Prostate gland (tissue), 2 donors: Measurements from ENCODE around the gene PTPDC1.

ENCODE experiments used
- POLR2AphosphoS5 ChIP-seq: sonication (generic); formaldehyde crosslinking; IDR thresholded peaks from one replicate; pipeline ENCODE4 v1.6.1; 2017; ENCODE audit warnings: antibody characterized with exemption
- TF ChIP-seq, protein P1 (sequence below), 4 experiments: fragments of 200-600 bp in 2 of 4; fragments of 450-650 bp in 2 of 4; sonication (generic) in 2 of 4; IDR thresholded peaks; 1 replicate in 3 of 4; 2 replicates in 1 of 4; pipeline ENCODE4 v1.5.1; 2016 to 2019; ENCODE audit warnings: antibody characterized with exemption in 4 of 4, mild to moderate bottlenecking in 2 of 4, moderate library complexity in 2 of 4

DNA sequence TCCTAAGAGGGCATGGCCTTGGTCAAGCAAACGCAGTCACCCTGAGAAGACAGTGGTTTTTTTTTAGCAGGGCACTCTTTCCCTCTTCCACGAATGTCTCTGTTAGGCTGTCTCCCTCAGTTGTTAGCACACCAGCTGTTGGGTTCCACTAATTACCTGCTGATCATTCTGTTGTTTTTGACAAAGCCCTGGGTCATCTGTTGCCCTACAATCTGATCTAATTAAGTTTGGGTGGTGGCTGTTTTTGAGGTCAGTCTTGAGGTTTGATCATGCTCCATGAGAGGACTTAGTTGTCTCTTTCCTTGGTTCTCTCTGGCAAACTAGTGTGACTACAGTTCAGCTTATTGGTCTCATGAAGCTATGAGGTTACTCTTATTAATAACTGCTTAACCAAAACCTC, 5.0 kb upstream of the PTPDC1 start:
- TF ChIP-seq, protein P1, sequence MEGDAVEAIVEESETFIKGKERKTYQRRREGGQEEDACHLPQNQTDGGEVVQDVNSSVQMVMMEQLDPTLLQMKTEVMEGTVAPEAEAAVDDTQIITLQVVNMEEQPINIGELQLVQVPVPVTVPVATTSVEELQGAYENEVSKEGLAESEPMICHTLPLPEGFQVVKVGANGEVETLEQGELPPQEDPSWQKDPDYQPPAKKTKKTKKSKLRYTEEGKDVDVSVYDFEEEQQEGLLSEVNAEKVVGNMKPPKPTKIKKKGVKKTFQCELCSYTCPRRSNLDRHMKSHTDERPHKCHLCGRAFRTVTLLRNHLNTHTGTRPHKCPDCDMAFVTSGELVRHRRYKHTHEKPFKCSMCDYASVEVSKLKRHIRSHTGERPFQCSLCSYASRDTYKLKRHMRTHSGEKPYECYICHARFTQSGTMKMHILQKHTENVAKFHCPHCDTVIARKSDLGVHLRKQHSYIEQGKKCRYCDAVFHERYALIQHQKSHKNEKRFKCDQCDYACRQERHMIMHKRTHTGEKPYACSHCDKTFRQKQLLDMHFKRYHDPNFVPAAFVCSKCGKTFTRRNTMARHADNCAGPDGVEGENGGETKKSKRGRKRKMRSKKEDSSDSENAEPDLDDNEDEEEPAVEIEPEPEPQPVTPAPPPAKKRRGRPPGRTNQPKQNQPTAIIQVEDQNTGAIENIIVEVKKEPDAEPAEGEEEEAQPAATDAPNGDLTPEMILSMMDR (IDR thresholded peaks at IDR 0.05): no peak
- TF ChIP-seq POLR2AphosphoS5: no peak
